Activated B cell treated with CpG ODN at 0.5 μM for 24 hours (primary cell): Measurements from ENCODE around the gene SLC28A1. TPM values are rescaled to one million over a fixed set of nuclear protein-coding genes. Genes with fewer than 3 reads are reported as not detected.

Experiments used
- ATAC-seq: fragments of 200-7000 bp; cut with Tn5 transposase; one replicate; pipeline ENCODE4 v1.10.0; 2021; ENCODE audit warnings: low read depth, mild to moderate bottlenecking, moderate library complexity
- CTCF ChIA-PET: fragments of 350-600 bp; sonication (Branson Sonifier 250); formaldehyde crosslinking; loops from one replicate; lab custom pipeline; 2021; ENCODE audit warnings: antibody characterized with exemption; lab: Charles Lee
- POLR2A ChIA-PET: fragments of 350-600 bp; sonication (Branson Sonifier 250); formaldehyde crosslinking; loops from one replicate; lab custom pipeline; 2021; ENCODE audit warnings: antibody characterized with exemption; lab: Charles Lee
- DNase-seq: peaks from one replicate; pipeline ENCODE4 v3.0.0; 2022
- H3K27ac Mint-ChIP-seq: one replicate; pipeline ENCODE4 v1.8.0; 2020; ENCODE audit warnings: mixed read lengths
- H3K27me3 Mint-ChIP-seq: one replicate; pipeline ENCODE4 v1.8.0; 2021; ENCODE audit warnings: mixed read lengths
- H3K36me3 Mint-ChIP-seq: one replicate; pipeline ENCODE4 v1.8.0; 2021; ENCODE audit warnings: low read depth, mixed read lengths
- H3K4me1 Mint-ChIP-seq: one replicate; pipeline ENCODE4 v1.8.0; 2021; ENCODE audit warnings: mixed read lengths
- H3K4me3 Mint-ChIP-seq: one replicate; pipeline ENCODE4 v1.8.0; 2020; ENCODE audit warnings: mild to moderate bottlenecking, mixed read lengths
- H3K9me3 Mint-ChIP-seq: one replicate; pipeline ENCODE4 v1.8.0; 2020; ENCODE audit warnings: mixed read lengths
- CTCF ChIP-seq: fragments of 200-600 bp; IDR thresholded peaks from one replicate; pipeline ENCODE4 v1.8.0; 2022; ENCODE audit warnings: antibody characterized with exemption, mild to moderate bottlenecking
- intact Hi-C: fragments of 100-400 bp; cut with micrococcal nuclease; formaldehyde crosslinking; loops from one replicate; pipeline ENCODE4 v1.15.1; 2024
- total RNA-seq: library from RNA; stranded (reverse); gene quantifications from 2 replicates; pipeline ENCODE4 v1.2.3, GENCODE V29; 2022

Gene SLC28A1
- total RNA-seq, 1 donor from 2014 or later, result not detected

- CTCF ChIA-PET, result interaction anchor here (0.7 to 1.7 kb wide), 2 partner anchors 26 to 31 kb away, joined by 3 to 4 read pairs; no protein-coding TSS in a partner anchor
- Mint-ChIP-seq H3K27ac (peak overlapping the region; percentile 92), H3K9me3 (no peaks in the 10 kb centered on the region), H3K27me3 (no peaks in the 10 kb centered on the region), H3K4me3 (peak overlapping the region; percentile 94), H3K36me3 (peaks cover 2% of the 10 kb centered on the region), H3K4me1 (peaks cover 35% of the 10 kb centered on the region)
- TF ChIP-seq CTCF, result no peak
- no peak for DNase-seq
- no peak for ATAC-seq
- intact Hi-C loops, result loop anchor here (1.0 to 5.0 kb wide), 5 partner anchors 31 to 713 kb away; partner anchors contain the start of gene SEC11A
- POLR2A ChIA-PET, result interaction anchor here (0.6 to 3.5 kb wide), 6 partner anchors 9 to 321 kb away, joined by 3 to 22 read pairs (median 7); partner anchors contain the start of gene NMB
Measured at GRCh38 chr15:84979651-84980050, 95.2 kb downstream of the SLC28A1 start.

GRCh38 chr15:84980196-84981053, 96.0 kb downstream of the SLC28A1 start:
- no peaks in the 10 kb centered on the region for H3K27me3 Mint-ChIP-seq
- TF ChIP-seq CTCF, result no peak
- H3K36me3 Mint-ChIP-seq, result peaks cover 2% of the 10 kb centered on the region
- CTCF ChIA-PET, result interaction anchor here (1.0 to 1.7 kb wide), 6 partner anchors 25 to 409 kb away, joined by 3 to 4 read pairs (median 3); no protein-coding TSS in a partner anchor
- peak overlapping the region; percentile 93 for H3K27ac Mint-ChIP-seq
- ATAC-seq (peak; percentile 63), DNase-seq (peak; percentile 88)
- intact Hi-C loops, result loop anchor here (1.0 to 5.0 kb wide), 10 partner anchors 11 to 712 kb away; partner anchors contain the start of genes NMB, SEC11A and WDR73
- H3K9me3 Mint-ChIP-seq, result no peaks in the 10 kb centered on the region
- H3K4me1 Mint-ChIP-seq, result peaks cover 38% of the 10 kb centered on the region
- peak overlapping the region; percentile 94 for H3K4me3 Mint-ChIP-seq
- POLR2A ChIA-PET, result interaction anchor here (0.6 to 3.5 kb wide), 26 partner anchors 8 to 707 kb away, joined by 3 to 22 read pairs (median 4); partner anchors contain the start of genes NMB, SEC11A, WDR73 and ZSCAN2

- ChIA-PET POLR2A (interaction anchor here (0.6 to 3.5 kb wide), 27 partner anchors 8 to 706 kb away, joined by 3 to 22 read pairs (median 4); partner anchors contain the start of genes NMB, SEC11A, WDR73 and ZSCAN2), CTCF (interaction anchor here (1.0 to 1.4 kb wide), 5 partner anchors 24 to 410 kb away, joined by 3 to 4 read pairs (median 3); no protein-coding TSS in a partner anchor)
- DNase-seq (peak; percentile 98), ATAC-seq (peak; percentile 78)
- H3K36me3 Mint-ChIP-seq, result peaks cover 2% of the 10 kb centered on the region
- H3K4me3 Mint-ChIP-seq, result peak overlapping the region; percentile 94
- peak overlapping the region; percentile 93 for H3K27ac Mint-ChIP-seq
- intact Hi-C loops, result loop anchor here (1.0 to 5.0 kb wide), 7 partner anchors 10 to 711 kb away; partner anchors contain the start of genes NMB and WDR73
- H3K4me1 Mint-ChIP-seq, result peaks cover 39% of the 10 kb centered on the region
- TF ChIP-seq CTCF, result no peak
- no peaks in the 10 kb centered on the region for H3K9me3 Mint-ChIP-seq
- no peaks in the 10 kb centered on the region for H3K27me3 Mint-ChIP-seq
Measured at GRCh38 chr15:84981054-84981710, 96.7 kb downstream of the SLC28A1 start.

- Mint-ChIP-seq H3K27ac (peak within 1 kb of the TSS; percentile 93), H3K4me1 (peaks cover 43% of the 10 kb centered on the region), H3K27me3 (no peaks in the 10 kb centered on the region), H3K4me3 (peak within 1 kb of the TSS; percentile 95), H3K36me3 (peaks cover 2% of the 10 kb centered on the region), H3K9me3 (no peaks in the 10 kb centered on the region)
- intact Hi-C loops, result loop anchor here (1.0 to 5.0 kb wide), 7 partner anchors 9 to 710 kb away; partner anchors contain the start of genes NMB and WDR73
- ChIA-PET CTCF (interaction anchor here (1.0 to 1.4 kb wide), 2 partner anchors 32 to 394 kb away, joined by 3 to 4 read pairs; no protein-coding TSS in a partner anchor), POLR2A (interaction anchor here (0.6 to 3.5 kb wide), 19 partner anchors 7 to 410 kb away, joined by 3 to 22 read pairs (median 6); partner anchors contain the start of genes NMB and SEC11A)
- peak; percentile 8 for ATAC-seq
- no peak for TF ChIP-seq CTCF
- DNase-seq, result peak; percentile 58
Measured at GRCh38 chr15:84981711-84982300, 97.3 kb downstream of the SLC28A1 start, which contains the start of gene PDE8A. PDE8A (plus strand) TSS chr15:84981856; CDS start chr15:84982163, 307 bp downstream.
